Prostate gland (tissue), 2 donors: ENCODE results near the gene IGHMBP2.

Experiments
- POLR2A ChIP-seq: fragments of 450-650 bp; IDR thresholded peaks from one replicate; pipeline ENCODE4 v1.6.1; 2016; ENCODE audit warnings: antibody characterized with exemption, mild to moderate bottlenecking
- TF ChIP-seq, protein P1 (sequence below), 4 experiments: fragments of 200-600 bp in 2 of 4; fragments of 450-650 bp in 2 of 4; sonication (generic) in 2 of 4; IDR thresholded peaks; 1 replicate in 3 of 4; 2 replicates in 1 of 4; pipeline ENCODE4 v1.5.1; 2016 to 2019; ENCODE audit warnings: antibody characterized with exemption in 4 of 4, mild to moderate bottlenecking in 2 of 4, moderate library complexity in 2 of 4

DNA sequence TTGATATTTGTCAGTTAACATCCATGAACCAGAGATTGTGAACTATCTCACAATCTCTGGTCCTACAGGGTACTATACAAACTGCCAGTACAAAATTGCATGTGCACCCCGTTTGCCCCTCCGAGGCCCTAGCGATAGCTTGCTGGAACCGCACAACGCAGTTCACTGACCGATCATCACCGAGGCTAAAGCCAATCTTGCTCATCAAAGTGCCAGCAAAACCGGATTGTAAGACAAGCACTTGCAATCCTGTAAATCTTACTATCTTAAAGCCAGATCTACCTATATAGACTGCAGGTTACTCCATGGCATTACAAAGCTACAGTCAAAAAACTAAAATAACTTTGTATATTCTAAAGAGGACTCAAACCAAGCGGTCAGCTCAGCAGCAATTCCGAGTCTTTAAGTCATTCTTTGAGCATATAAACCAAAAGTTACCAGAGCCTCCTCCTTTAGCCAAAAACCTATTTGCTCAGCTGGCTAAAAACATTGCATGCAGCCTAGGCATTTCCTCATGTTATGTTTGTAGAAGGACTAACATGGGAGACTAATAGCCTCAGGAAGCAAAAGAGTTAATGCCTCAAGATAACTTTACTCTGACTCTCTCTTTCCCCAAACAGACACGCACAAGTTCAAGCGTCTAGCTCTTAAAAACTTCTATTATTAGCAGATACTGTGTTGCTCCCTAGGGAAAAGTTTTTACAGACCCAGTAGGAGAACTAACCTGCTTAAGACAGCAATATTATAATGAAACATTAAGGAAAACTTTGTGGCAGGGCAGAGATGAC is 31.3 kb upstream of the IGHMBP2 start:
- TF ChIP-seq, protein P1, sequence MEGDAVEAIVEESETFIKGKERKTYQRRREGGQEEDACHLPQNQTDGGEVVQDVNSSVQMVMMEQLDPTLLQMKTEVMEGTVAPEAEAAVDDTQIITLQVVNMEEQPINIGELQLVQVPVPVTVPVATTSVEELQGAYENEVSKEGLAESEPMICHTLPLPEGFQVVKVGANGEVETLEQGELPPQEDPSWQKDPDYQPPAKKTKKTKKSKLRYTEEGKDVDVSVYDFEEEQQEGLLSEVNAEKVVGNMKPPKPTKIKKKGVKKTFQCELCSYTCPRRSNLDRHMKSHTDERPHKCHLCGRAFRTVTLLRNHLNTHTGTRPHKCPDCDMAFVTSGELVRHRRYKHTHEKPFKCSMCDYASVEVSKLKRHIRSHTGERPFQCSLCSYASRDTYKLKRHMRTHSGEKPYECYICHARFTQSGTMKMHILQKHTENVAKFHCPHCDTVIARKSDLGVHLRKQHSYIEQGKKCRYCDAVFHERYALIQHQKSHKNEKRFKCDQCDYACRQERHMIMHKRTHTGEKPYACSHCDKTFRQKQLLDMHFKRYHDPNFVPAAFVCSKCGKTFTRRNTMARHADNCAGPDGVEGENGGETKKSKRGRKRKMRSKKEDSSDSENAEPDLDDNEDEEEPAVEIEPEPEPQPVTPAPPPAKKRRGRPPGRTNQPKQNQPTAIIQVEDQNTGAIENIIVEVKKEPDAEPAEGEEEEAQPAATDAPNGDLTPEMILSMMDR (IDR thresholded peaks at IDR 0.05): no peak
- no peak for TF ChIP-seq POLR2A
